ENCODE results near the gene CSF2.
A peak's percentile ranks its signal among the peaks of the same experiment; 100 is the strongest.
"Not testable (repeated sequence)": the region's sequence is repeated elsewhere in the genome, so short reads cannot be mapped to it uniquely, and the experiment has no call there.

Gene CSF2

GRCh38 chr5:132096904-132097303 is 23.3 kb downstream of the CSF2 start:
- DNase-seq (ENCODE audit: insufficient read length, low spot score) (no peak), FAIRE-seq (no peak)
- no peak for TF ChIP-seq POLR2A (IDR thresholded peaks at IDR 0.05; ENCODE audit: low read depth, low read length)

GRCh38 chr5:132098151-132098594 is 24.6 kb downstream of the CSF2 start:
- no peak for FAIRE-seq
- no peak for TF ChIP-seq POLR2A (IDR thresholded peaks at IDR 0.05; ENCODE audit: low read depth, low read length)
- no peak for DNase-seq (ENCODE audit: insufficient read length, low spot score)

GRCh38 chr5:132098621-132099020 is 25.0 kb downstream of the CSF2 start:
- DNase-seq (ENCODE audit: insufficient read length, low spot score) (no peak), FAIRE-seq (no peak)
- TF ChIP-seq POLR2A (IDR thresholded peaks at IDR 0.05; ENCODE audit: low read depth, low read length): no peak

DNA sequence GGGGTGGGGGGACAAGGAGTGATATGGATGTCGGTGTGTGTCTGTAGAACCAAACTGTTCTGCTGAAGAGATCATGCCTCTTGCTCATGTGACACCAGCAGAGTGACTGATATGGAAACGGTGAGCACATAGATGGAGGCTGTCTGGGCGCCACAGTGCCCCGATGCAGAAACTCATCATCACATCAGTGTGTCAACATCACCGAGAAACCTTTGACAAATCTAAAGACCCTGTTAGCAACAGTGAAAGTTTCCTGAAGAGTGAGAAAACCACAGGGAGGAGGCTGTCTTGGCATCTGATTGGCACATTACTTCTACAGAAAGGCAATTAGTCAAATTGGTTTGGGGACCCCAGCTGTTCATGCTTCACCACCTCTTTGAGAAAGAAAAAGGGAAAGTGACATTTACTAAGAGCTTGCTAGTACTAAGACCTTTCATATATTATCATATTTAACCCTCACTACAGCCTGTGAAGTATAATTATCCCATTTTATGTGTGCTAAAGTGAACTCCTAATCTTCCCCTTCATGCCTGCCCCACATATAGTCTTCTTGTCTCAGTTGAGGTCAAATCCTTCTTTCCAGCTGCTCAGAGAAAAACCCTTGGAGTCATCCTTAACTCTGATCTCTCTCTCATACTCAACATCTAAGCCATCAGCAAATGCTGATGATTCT is 25.6 kb downstream of the CSF2 start:
- FAIRE-seq: no peak
- no peak for DNase-seq (ENCODE audit: insufficient read length, low spot score)
- no peak for TF ChIP-seq POLR2A (IDR thresholded peaks at IDR 0.05; ENCODE audit: low read depth, low read length)

GRCh38 chr5:132099905-132100304 is 26.3 kb downstream of the CSF2 start:
- TF ChIP-seq POLR2A (IDR thresholded peaks at IDR 0.05; ENCODE audit: low read depth, low read length): no peak
- DNase-seq (ENCODE audit: insufficient read length, low spot score) (no peak), FAIRE-seq (no peak)

DNA sequence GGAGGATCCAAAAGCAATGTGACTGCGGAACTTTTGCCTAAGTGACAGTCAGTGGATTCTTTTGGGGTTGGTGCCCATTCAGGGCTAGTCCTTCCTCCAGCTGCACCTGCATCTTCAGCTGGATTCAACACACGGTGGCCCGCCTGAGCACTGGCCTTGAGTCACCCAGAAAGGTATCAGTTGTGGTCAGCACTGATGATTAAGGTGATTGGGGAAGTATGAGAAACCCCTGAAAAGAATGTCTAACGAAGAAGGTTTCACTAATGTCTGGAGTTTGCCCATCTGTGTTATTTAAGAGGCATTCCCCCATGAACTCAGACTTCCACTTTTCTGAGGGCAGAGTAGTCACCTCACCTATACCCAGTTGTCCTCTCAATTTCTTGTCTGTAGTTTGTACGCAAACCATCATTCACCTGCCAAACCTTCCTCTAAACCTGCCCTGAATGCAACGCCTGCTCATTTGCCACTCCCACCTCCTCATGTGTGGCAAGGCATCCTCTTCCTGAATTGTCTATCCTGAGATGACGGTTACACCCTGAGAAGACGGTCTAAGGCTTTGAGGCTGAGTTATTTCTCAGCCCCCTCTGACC is 27.2 kb downstream of the CSF2 start:
- no peak for FAIRE-seq
- no peak for DNase-seq (ENCODE audit: insufficient read length, low spot score)
- no peak for TF ChIP-seq POLR2A (IDR thresholded peaks at IDR 0.05; ENCODE audit: low read depth, low read length)

- DNase-seq (ENCODE audit: insufficient read length, low spot score): no peak
- no peak for TF ChIP-seq POLR2A (IDR thresholded peaks at IDR 0.05; ENCODE audit: low read depth, low read length)
Observed at GRCh38 chr5:132101385-132101880, 27.8 kb downstream of the CSF2 start.

DNA sequence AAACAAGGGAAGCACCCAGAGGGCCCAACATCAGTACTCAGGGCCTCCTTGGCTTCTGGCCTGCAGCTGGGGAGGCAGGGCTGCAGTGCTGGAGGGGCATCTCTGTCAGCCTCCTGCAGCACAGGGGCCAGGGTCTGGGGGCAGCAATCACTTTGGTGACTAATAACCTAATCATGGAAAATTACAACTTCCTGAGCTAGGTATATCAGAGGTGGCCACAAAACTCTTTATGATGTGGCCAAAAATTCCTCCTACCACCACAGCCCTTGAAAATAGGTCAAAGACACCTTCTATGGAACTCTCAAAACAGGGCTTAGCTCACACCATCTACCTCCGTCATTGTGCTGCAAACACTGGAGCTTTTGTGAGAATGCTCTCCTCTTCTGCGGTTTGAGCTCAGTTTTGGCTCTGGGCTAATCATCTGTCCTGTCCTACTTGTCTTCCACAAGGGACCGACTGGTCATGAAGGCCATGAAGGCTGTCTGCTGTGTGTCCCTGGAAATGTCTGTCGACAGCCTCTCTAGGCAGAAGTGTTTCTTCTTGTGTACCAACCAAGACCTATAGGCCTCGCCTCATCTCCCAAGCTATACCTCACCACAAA is 28.6 kb downstream of the CSF2 start:
- DNase-seq (ENCODE audit: insufficient read length, low spot score) (no peak), FAIRE-seq (no peak)
- no peak for TF ChIP-seq POLR2A (IDR thresholded peaks at IDR 0.05; ENCODE audit: low read depth, low read length)

More at GRCh38 chr5:132101385-132101880, 27.8 kb downstream of the CSF2 start:
- FAIRE-seq: no peak

DNA sequence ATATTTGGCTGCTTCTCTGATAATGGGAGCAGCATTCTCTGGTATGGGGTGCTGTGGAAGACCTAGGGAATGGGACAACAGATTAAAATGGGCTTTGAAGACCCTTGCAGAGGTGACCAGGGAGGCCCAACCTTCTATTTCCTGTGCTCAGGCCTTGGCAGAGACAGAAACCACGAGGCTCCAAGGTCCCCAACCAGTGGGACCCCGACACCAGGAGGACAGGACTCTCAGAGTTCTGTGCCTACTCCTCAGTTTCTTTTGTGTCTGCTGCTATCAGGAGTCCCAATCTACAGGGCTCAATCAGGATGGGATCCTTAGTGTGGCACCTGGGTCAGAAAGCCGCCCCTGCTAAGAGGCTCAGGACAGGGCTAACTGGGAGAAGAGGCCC is 29.3 kb downstream of the CSF2 start:
- FAIRE-seq (no peak), DNase-seq (ENCODE audit: insufficient read length, low spot score) (no peak)
- TF ChIP-seq POLR2A (IDR thresholded peaks at IDR 0.05; ENCODE audit: low read depth, low read length): no peak

GRCh38 chr5:132103332-132103951 is 29.9 kb downstream of the CSF2 start:
- DNase-seq (ENCODE audit: insufficient read length, low spot score): peak; percentile 74
- FAIRE-seq: no peak

GRCh38 chr5:132103969-132104391 is 30.4 kb downstream of the CSF2 start:
- no peak for TF ChIP-seq POLR2A (IDR thresholded peaks at IDR 0.05; ENCODE audit: low read depth, low read length)
- no peak for FAIRE-seq
- no peak for DNase-seq (ENCODE audit: insufficient read length, low spot score)

More at GRCh38 chr5:132103332-132103951, 29.9 kb downstream of the CSF2 start:
- no peak for TF ChIP-seq POLR2A (IDR thresholded peaks at IDR 0.05; ENCODE audit: low read depth, low read length)

DNA sequence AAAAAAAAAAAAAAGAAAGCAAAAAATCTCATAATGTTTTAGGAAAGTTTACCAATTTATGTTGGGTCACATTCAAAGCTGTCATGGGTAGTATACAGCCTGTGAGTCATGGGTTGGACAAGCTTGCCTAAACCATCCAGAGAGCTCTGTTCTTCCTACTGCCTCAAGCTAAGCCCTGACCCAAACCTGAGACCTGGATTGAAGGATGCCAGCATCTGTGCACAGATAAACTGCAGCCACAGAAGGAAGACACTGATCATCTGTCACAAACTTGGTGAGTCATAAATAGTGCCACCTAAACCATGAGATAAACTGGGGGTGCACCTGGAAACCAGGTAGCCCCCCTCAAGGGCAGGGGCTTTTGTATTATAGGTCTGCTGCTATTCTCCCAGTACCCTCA is 31.0 kb downstream of the CSF2 start:
- DNase-seq (ENCODE audit: insufficient read length, low spot score) (no peak), FAIRE-seq (no peak)
- TF ChIP-seq POLR2A (IDR thresholded peaks at IDR 0.05; ENCODE audit: low read depth, low read length): no peak

DNA sequence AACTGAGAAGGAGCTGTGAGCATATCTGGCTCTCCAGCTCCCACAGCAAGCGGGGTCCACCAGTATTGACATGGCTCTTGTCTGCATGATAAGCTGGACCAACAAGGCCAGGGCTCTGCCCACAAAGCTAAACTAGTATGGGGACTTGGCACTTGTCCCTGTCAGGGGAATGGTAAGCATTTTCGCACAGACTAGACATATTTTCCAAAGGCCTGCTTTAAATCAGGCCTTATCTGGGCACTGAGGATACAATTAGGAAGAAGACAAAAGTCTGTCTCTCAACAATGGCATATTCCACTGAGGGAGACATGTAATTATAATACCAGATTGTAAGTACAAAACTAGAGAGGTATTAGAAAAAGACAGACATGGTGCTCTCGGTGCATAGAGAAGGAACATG is 32.1 kb downstream of the CSF2 start:
- FAIRE-seq (no peak), DNase-seq (ENCODE audit: insufficient read length, low spot score) (no peak)
- no peak for TF ChIP-seq POLR2A (IDR thresholded peaks at IDR 0.05; ENCODE audit: low read depth, low read length)

DNA sequence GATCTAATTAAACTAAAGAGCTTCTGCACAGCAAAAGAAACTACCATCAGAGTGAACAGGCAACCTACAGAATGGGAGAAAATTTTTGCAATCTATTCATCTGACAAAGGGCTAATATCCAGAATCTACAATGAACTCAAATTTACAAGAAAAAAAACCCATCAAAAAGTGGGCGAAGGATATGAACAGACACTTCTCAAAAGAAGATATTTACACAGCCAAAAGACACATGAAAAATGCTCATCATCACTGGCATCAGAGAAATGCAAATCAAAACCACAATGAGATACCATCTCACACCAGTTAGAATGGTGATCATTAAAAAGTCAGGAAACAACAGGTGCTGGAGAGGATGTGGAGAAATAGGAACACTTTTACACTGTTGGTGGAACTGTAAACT is 34.9 kb downstream of the CSF2 start:
- FAIRE-seq; DNase-seq (ENCODE audit: insufficient read length, low spot score): not testable (repeated sequence)

- FAIRE-seq: not testable (repeated sequence)
Observed at GRCh38 chr5:132108957-132109356, 35.4 kb downstream of the CSF2 start.

More at GRCh38 chr5:132108957-132109356, 35.4 kb downstream of the CSF2 start:
- DNase-seq (ENCODE audit: insufficient read length, low spot score): not testable (repeated sequence)
